Cardiac fibroblast (primary cell): ENCODE results near the gene ABCA13.
"Not testable (repeated sequence)": the region's sequence is repeated elsewhere in the genome, so short reads cannot be mapped to it uniquely, and the experiment has no call there.

Experiments used
- DNase-seq, 2 donors: peaks; one replicate each; pipeline versions ENCODE4 v3.0.0 to v3.0.0-alpha.2; 2010; ENCODE audit warnings: low read depth in 2 of 2
- H3K4me3 ChIP-seq, 2 donors: replicated peaks in 1 of 2; 1 replicate in 1 of 2; 2 replicates in 1 of 2; pipeline ENCODE4 v1.5.1; 2011; ENCODE audit warnings: low read depth in 2 of 2, low read length in 2 of 2, mild to moderate bottlenecking in 2 of 2, moderate library complexity in 1 of 2
- CTCF ChIP-seq: IDR thresholded peaks from one replicate; pipeline ENCODE4 v1.5.1; 2011; ENCODE audit warnings: low read depth, mild to moderate bottlenecking, low read length, inconsistent platforms

ABCA13 gene

GRCh38 chr7:48140001-48140681 lies 31.1 kb upstream of the ABCA13 start:
- DNase-seq: peak; percentile 22 to 40
- no peak overlapping the region for H3K4me3 ChIP-seq
- no peak for TF ChIP-seq CTCF

- TF ChIP-seq CTCF: no peak
Observed at GRCh38 chr7:48141521-48141920, 29.7 kb upstream of the ABCA13 start.

GRCh38 chr7:48144291-48144768 lies 26.9 kb upstream of the ABCA13 start:
- H3K4me3 ChIP-seq: no peak overlapping the region
- no peak for TF ChIP-seq CTCF
- DNase-seq: no peak

More at GRCh38 chr7:48141521-48141920, 29.7 kb upstream of the ABCA13 start:
- DNase-seq: no peak
- H3K4me3 ChIP-seq: no peak overlapping the region

- DNase-seq: no peak
- H3K4me3 ChIP-seq: no peak overlapping the region
- TF ChIP-seq CTCF: no peak
Observed at GRCh38 chr7:48147078-48147591, 24.1 kb upstream of the ABCA13 start.

GRCh38 chr7:48147690-48148089 lies 23.6 kb upstream of the ABCA13 start:
- H3K4me3 ChIP-seq, DNase-seq: not testable (repeated sequence)

GRCh38 chr7:48148311-48148710 lies 22.9 kb upstream of the ABCA13 start:
- no peak overlapping the region for H3K4me3 ChIP-seq
- DNase-seq: no peak
- no peak for TF ChIP-seq CTCF

GRCh38 chr7:48149058-48149457 lies 22.2 kb upstream of the ABCA13 start:
- no peak for TF ChIP-seq CTCF
- no peak for DNase-seq
- H3K4me3 ChIP-seq: no peak overlapping the region
